Stimulated activated memory B cell treated with anti-CD40 and anti-IgM and Interleukin-4, amounts not matched to agents 10 μg/mL and 1 μg/mL and 100 μg/mL, for 72 hours (primary cell): ENCODE measurements around the gene CBR1.
"Not testable (repeated sequence)": the region's sequence is repeated elsewhere in the genome, so short reads cannot be mapped to it uniquely, and the experiment has no call there.

Experiments used
- ATAC-seq: fragments of 150-1000 bp; cut with Tn5 transposase; 2 replicates; pipeline ENCODE4 v1.10.0; 2021
- H3K27ac Mint-ChIP-seq: one replicate; pipeline ENCODE4 v1.8.0; 2022; ENCODE audit warnings: mild to moderate bottlenecking, mixed read lengths
- H3K27me3 Mint-ChIP-seq: one replicate; pipeline ENCODE4 v1.8.0; 2022; ENCODE audit warnings: mixed read lengths
- H3K36me3 Mint-ChIP-seq: one replicate; pipeline ENCODE4 v1.8.0; 2022; ENCODE audit warnings: mixed read lengths
- H3K4me1 Mint-ChIP-seq: one replicate; pipeline ENCODE4 v1.8.0; 2022; ENCODE audit warnings: mixed read lengths
- H3K4me3 Mint-ChIP-seq: one replicate; pipeline ENCODE4 v1.8.0; 2022; ENCODE audit warnings: mild to moderate bottlenecking, moderate library complexity, mixed read lengths
- H3K9me3 Mint-ChIP-seq: one replicate; pipeline ENCODE4 v1.8.0; 2022; ENCODE audit warnings: mixed read lengths

The CBR1 gene

GRCh38 chr21:36087362-36088138, 17.7 kb downstream of the CBR1 start:
- H3K4me1 Mint-ChIP-seq, result no peaks in the 10 kb centered on the region
- no peaks in the 10 kb centered on the region for H3K9me3 Mint-ChIP-seq
- no peak overlapping the region for H3K27ac Mint-ChIP-seq
- no peaks in the 10 kb centered on the region for H3K27me3 Mint-ChIP-seq
- ATAC-seq, result no peak
- H3K36me3 Mint-ChIP-seq, result no peaks in the 10 kb centered on the region
- no peak overlapping the region for H3K4me3 Mint-ChIP-seq

- H3K4me3 Mint-ChIP-seq, result no peak overlapping the region
- peaks cover 10% of the 10 kb centered on the region for H3K27me3 Mint-ChIP-seq
- H3K9me3 Mint-ChIP-seq, result peaks cover 6% of the 10 kb centered on the region
- H3K27ac Mint-ChIP-seq, result no peak overlapping the region
- H3K36me3 Mint-ChIP-seq, result peaks cover 8% of the 10 kb centered on the region
- no peaks in the 10 kb centered on the region for H3K4me1 Mint-ChIP-seq
- ATAC-seq, result no peak
Measured at GRCh38 chr21:36089946-36090345, 20.1 kb downstream of the CBR1 start.

GRCh38 chr21:36092681-36093080, 22.9 kb downstream of the CBR1 start:
- no peak overlapping the region for H3K4me3 Mint-ChIP-seq
- no peak overlapping the region for H3K27ac Mint-ChIP-seq
- peaks cover 8% of the 10 kb centered on the region for H3K36me3 Mint-ChIP-seq
- peaks cover 10% of the 10 kb centered on the region for H3K27me3 Mint-ChIP-seq
- peaks cover 6% of the 10 kb centered on the region for H3K9me3 Mint-ChIP-seq
- H3K4me1 Mint-ChIP-seq, result peaks cover 6% of the 10 kb centered on the region
- ATAC-seq, result no peak

- H3K27ac Mint-ChIP-seq, result no peak overlapping the region
- no peak overlapping the region for H3K4me3 Mint-ChIP-seq
- peaks cover 6% of the 10 kb centered on the region for H3K9me3 Mint-ChIP-seq
Measured at GRCh38 chr21:36093512-36093911, 23.7 kb downstream of the CBR1 start.

GRCh38 chr21:36096398-36097290, 26.8 kb downstream of the CBR1 start:
- peaks cover 10% of the 10 kb centered on the region for H3K27me3 Mint-ChIP-seq
- H3K4me1 Mint-ChIP-seq, result peaks cover 11% of the 10 kb centered on the region
- peaks cover 6% of the 10 kb centered on the region for H3K9me3 Mint-ChIP-seq
- no peak for ATAC-seq
- no peak overlapping the region for H3K27ac Mint-ChIP-seq
- H3K36me3 Mint-ChIP-seq, result peaks cover 8% of the 10 kb centered on the region
- H3K4me3 Mint-ChIP-seq, result no peak overlapping the region

More at GRCh38 chr21:36093512-36093911, 23.7 kb downstream of the CBR1 start:
- Mint-ChIP-seq H3K4me1 (peaks cover 11% of the 10 kb centered on the region), H3K36me3 (peaks cover 8% of the 10 kb centered on the region), H3K27me3 (peaks cover 10% of the 10 kb centered on the region)
- ATAC-seq, result no peak

GRCh38 chr21:36097427-36098181, 27.8 kb downstream of the CBR1 start:
- Mint-ChIP-seq H3K4me3 (no peak overlapping the region), H3K27me3 (peaks cover 10% of the 10 kb centered on the region), H3K36me3 (peaks cover 8% of the 10 kb centered on the region), H3K4me1 (peaks cover 11% of the 10 kb centered on the region), H3K9me3 (peaks cover 6% of the 10 kb centered on the region), H3K27ac (peak overlapping the region; percentile 31)
- peak; percentile 81 for ATAC-seq

- H3K27ac Mint-ChIP-seq, result peak overlapping the region; percentile 31
- ATAC-seq, result no peak
- no peak overlapping the region for H3K4me3 Mint-ChIP-seq
- H3K4me1 Mint-ChIP-seq, result peaks cover 11% of the 10 kb centered on the region
- H3K36me3 Mint-ChIP-seq, result peaks cover 8% of the 10 kb centered on the region
- H3K9me3 Mint-ChIP-seq, result peaks cover 6% of the 10 kb centered on the region
- peaks cover 8% of the 10 kb centered on the region for H3K27me3 Mint-ChIP-seq
Measured at GRCh38 chr21:36098182-36098532, 28.3 kb downstream of the CBR1 start.

- Mint-ChIP-seq H3K4me3 (no peak overlapping the region), H3K36me3 (no peaks in the 10 kb centered on the region), H3K9me3 (no peaks in the 10 kb centered on the region), H3K27me3 (no peaks in the 10 kb centered on the region), H3K27ac (no peak overlapping the region), H3K4me1 (peaks cover 11% of the 10 kb centered on the region)
- no peak for ATAC-seq
Measured at GRCh38 chr21:36099000-36099399, 29.2 kb downstream of the CBR1 start.

- H3K27me3 Mint-ChIP-seq, ATAC-seq, H3K4me3 Mint-ChIP-seq, H3K9me3 Mint-ChIP-seq, H3K27ac Mint-ChIP-seq, H3K36me3 Mint-ChIP-seq: not testable (repeated sequence)
- H3K4me1 Mint-ChIP-seq, result peaks cover 18% of the 10 kb centered on the region
Measured at GRCh38 chr21:36099695-36100211, 29.9 kb downstream of the CBR1 start.

- no peak overlapping the region for H3K4me3 Mint-ChIP-seq
- peaks cover 20% of the 10 kb centered on the region for H3K27me3 Mint-ChIP-seq
- H3K27ac Mint-ChIP-seq, result no peak overlapping the region
- H3K9me3 Mint-ChIP-seq, result no peaks in the 10 kb centered on the region
- peaks cover 21% of the 10 kb centered on the region for H3K4me1 Mint-ChIP-seq
- no peak for ATAC-seq
- no peaks in the 10 kb centered on the region for H3K36me3 Mint-ChIP-seq
Measured at GRCh38 chr21:36100971-36101641, 31.3 kb downstream of the CBR1 start.

- no peak overlapping the region for H3K4me3 Mint-ChIP-seq
- no peak for ATAC-seq
- H3K4me1 Mint-ChIP-seq, result peaks cover 10% of the 10 kb centered on the region
- peaks cover 29% of the 10 kb centered on the region for H3K27me3 Mint-ChIP-seq
- H3K9me3 Mint-ChIP-seq, result no peaks in the 10 kb centered on the region
- no peaks in the 10 kb centered on the region for H3K36me3 Mint-ChIP-seq
- H3K27ac Mint-ChIP-seq, result no peak overlapping the region
Measured at GRCh38 chr21:36103434-36103833, 33.6 kb downstream of the CBR1 start.

- H3K9me3 Mint-ChIP-seq, result no peaks in the 10 kb centered on the region
- peak; percentile 59 for ATAC-seq
- H3K27me3 Mint-ChIP-seq, result peaks cover 29% of the 10 kb centered on the region
- no peaks in the 10 kb centered on the region for H3K36me3 Mint-ChIP-seq
- peak overlapping the region; percentile 36 for H3K4me3 Mint-ChIP-seq
- no peak overlapping the region for H3K27ac Mint-ChIP-seq
- H3K4me1 Mint-ChIP-seq, result peaks cover 10% of the 10 kb centered on the region
Measured at GRCh38 chr21:36104317-36105300, 34.8 kb downstream of the CBR1 start.

GRCh38 chr21:36105327-36105842, 35.6 kb downstream of the CBR1 start:
- Mint-ChIP-seq H3K9me3 (no peaks in the 10 kb centered on the region), H3K27ac (no peak overlapping the region), H3K27me3 (peaks cover 29% of the 10 kb centered on the region), H3K4me3 (no peak overlapping the region), H3K4me1 (peaks cover 10% of the 10 kb centered on the region), H3K36me3 (no peaks in the 10 kb centered on the region)
- no peak for ATAC-seq
